Loucy (cell line): ENCODE data around the gene ACSBG1.

Source experiments
- H2AFZ ChIP-seq: fragments of 200-600 bp; sonication (generic); 2 replicates; pipeline ENCODE4 v1.6.0; 2016; ENCODE audit warnings: antibody characterized with exemption, mild to moderate bottlenecking, low read length, moderate library complexity
- H3F3A ChIP-seq: fragments of 200-600 bp; 2 replicates; pipeline ENCODE4 v1.6.0; 2016; ENCODE audit warnings: antibody characterized with exemption, low read depth, mild to moderate bottlenecking
- H3K27me3 ChIP-seq: fragments of 200-600 bp; sonication (generic); 2 replicates; pipeline ENCODE4 v1.6.1; 2014; ENCODE audit warnings: low read length, mild to moderate bottlenecking; ENCODE audit not compliant: insufficient read depth, poor library complexity, severe bottlenecking
- H3K36me3 ChIP-seq: fragments of 200-600 bp; sonication (generic); 2 replicates; pipeline ENCODE4 v1.6.1; 2016; ENCODE audit warnings: low read length; ENCODE audit not compliant: insufficient read depth
- H3K4me1 ChIP-seq: fragments of 200-600 bp; sonication (generic); 2 replicates; pipeline ENCODE4 v1.5.1; 2014; ENCODE audit warnings: low read length, mild to moderate bottlenecking; ENCODE audit not compliant: insufficient read depth, poor library complexity, severe bottlenecking
- H3K4me2 ChIP-seq: fragments of 200-600 bp; sonication (generic); 2 replicates; pipeline ENCODE4 v1.6.0; 2014; ENCODE audit warnings: antibody characterized with exemption, low read length, low read depth, mild to moderate bottlenecking; ENCODE audit not compliant: poor library complexity, severe bottlenecking
- H3K4me3 ChIP-seq: fragments of 200-600 bp; sonication (generic); 2 replicates; pipeline ENCODE4 v1.5.1; 2014; ENCODE audit warnings: low read length, mild to moderate bottlenecking, mixed read lengths; ENCODE audit not compliant: poor library complexity, severe bottlenecking
- H3K79me2 ChIP-seq: fragments of 200-600 bp; sonication (generic); 2 replicates; pipeline ENCODE4 v1.6.1; 2014; ENCODE audit warnings: low read length; ENCODE audit not compliant: insufficient read depth
- H3K9ac ChIP-seq: fragments of 200-600 bp; sonication (generic); 2 replicates; pipeline ENCODE4 v1.6.0; 2014; ENCODE audit warnings: mild to moderate bottlenecking, low read depth, low read length, moderate library complexity; ENCODE audit not compliant: poor library complexity, severe bottlenecking
- H3K9me2 ChIP-seq: fragments of 200-600 bp; sonication (generic); replicated peaks from 2 replicates; pipeline ENCODE4 v1.6.1; 2016; ENCODE audit warnings: low read depth, low read length, mixed read lengths
- H3K9me3 ChIP-seq: fragments of 200-600 bp; sonication (generic); 2 replicates; pipeline ENCODE4 v1.6.1; 2014; ENCODE audit warnings: mild to moderate bottlenecking, antibody characterized with exemption, low read length, low read depth; ENCODE audit not compliant: insufficient read depth
- H4K20me1 ChIP-seq: fragments of 200-600 bp; sonication (generic); 2 replicates; pipeline ENCODE4 v1.6.0; 2014; ENCODE audit warnings: antibody characterized with exemption, low read length, mild to moderate bottlenecking; ENCODE audit not compliant: insufficient read depth, poor library complexity, severe bottlenecking
- EZH2phosphoT487 ChIP-seq: fragments of 200-600 bp; IDR thresholded peaks from 2 replicates; pipeline ENCODE4 v1.6.1; 2018; ENCODE audit warnings: antibody characterized with exemption, mild to moderate bottlenecking, moderate library complexity, borderline replicate concordance
- TF ChIP-seq, protein P1 (sequence below): fragments of 200-600 bp; sonication (generic); conservative IDR thresholded peaks from 2 replicates; pipeline ENCODE4 v1.5.1; 2014; ENCODE audit warnings: mild to moderate bottlenecking, antibody characterized with exemption, low read length

ACSBG1 gene

DNA sequence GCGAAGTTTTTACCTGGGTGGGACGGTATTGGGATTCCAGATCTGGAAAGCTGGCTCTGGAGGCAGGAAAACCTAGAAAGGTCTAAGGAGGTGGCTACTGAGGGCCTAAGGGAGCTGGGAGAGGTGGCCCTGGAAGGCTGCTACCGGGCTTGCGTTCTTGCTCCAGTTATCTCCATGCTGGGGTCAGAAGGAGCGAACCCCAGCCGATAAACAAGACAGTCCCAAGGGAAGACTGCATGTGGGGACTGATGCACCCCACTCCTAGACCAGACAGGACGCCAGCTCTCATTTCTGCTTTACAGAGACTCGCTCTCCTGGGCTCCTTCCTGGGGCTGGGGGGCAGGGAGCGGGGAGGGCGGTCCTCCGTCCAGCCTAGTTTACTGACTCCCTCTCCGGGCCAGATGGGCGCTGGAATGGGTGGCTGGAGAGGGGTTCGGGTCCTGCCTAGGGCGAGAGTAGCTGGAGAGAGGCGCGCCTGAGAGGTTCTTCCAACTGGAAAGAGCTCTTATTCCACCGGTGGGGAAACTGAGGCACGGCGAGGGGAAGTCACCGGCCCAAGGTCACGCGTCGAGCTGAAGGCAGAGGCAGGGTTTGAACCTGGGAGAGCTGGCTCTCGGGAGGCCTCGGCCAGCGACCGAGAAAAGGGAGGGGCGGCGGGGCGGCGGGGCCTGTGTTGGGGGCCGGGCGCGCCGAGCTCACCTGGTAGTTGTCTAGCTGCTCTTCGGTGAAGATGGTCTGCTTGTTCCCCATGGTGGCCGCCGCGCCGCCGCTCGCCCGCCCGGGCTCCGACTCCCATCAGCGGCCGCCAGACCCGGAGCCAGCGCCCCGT, 103.7 kb downstream of the ACSBG1 start:
- Histone ChIP-seq H3K9me3 (no peaks in the 10 kb centered on the region), H3K79me2 (no peaks in the 10 kb centered on the region), H2AFZ (no peak overlapping the region), H3K4me3 (no peak overlapping the region), H3K36me3 (no peaks in the 10 kb centered on the region), H3K9ac (no peak overlapping the region), H3F3A (peaks cover 7% of the 10 kb centered on the region; the same call in 1 of the 2 replicates), H3K4me1 (peaks cover 17% of the 10 kb centered on the region), H4K20me1 (no peaks in the 10 kb centered on the region), H3K4me2 (no peak overlapping the region), H3K27me3 (no peaks in the 10 kb centered on the region), H3K9me2 (no peaks in the 10 kb centered on the region)
- no peak for TF ChIP-seq EZH2phosphoT487
- TF ChIP-seq, protein P1, sequence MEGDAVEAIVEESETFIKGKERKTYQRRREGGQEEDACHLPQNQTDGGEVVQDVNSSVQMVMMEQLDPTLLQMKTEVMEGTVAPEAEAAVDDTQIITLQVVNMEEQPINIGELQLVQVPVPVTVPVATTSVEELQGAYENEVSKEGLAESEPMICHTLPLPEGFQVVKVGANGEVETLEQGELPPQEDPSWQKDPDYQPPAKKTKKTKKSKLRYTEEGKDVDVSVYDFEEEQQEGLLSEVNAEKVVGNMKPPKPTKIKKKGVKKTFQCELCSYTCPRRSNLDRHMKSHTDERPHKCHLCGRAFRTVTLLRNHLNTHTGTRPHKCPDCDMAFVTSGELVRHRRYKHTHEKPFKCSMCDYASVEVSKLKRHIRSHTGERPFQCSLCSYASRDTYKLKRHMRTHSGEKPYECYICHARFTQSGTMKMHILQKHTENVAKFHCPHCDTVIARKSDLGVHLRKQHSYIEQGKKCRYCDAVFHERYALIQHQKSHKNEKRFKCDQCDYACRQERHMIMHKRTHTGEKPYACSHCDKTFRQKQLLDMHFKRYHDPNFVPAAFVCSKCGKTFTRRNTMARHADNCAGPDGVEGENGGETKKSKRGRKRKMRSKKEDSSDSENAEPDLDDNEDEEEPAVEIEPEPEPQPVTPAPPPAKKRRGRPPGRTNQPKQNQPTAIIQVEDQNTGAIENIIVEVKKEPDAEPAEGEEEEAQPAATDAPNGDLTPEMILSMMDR = no peak

DNA sequence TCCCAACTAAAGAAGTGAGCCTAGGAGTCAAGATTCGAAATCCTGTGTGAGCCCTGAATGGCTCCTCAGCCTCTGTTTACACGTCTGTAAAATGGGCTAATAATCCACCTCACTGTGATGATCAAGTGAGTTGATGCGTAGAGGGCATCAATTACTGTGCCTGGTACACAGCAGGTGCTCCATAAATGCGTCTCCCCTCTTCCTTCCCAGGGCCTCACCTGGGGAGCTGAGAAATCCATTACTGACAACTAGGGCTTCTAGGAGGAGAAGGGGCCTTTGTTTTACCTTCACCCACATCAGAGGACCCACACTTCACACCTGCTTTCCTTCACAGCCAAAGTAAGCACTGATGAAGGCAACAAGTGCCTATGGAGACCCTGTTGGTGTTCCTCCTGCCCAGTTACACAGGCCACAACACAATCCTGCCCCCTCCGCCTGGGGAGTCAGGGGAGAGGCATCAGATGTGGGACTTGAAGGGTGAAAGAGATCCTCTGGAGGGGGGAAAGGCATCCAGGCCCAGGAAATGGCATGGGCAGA, 104.5 kb downstream of the ACSBG1 start:
- Histone ChIP-seq H3K4me2 (no peak overlapping the region), H2AFZ (no peak overlapping the region; the same call in 1 of the 2 replicates), H3K9me2 (no peaks in the 10 kb centered on the region), H3F3A (peaks cover 7% of the 10 kb centered on the region; the same call in 1 of the 2 replicates), H4K20me1 (no peaks in the 10 kb centered on the region), H3K36me3 (no peaks in the 10 kb centered on the region), H3K9ac (no peak overlapping the region), H3K4me1 (peaks cover 17% of the 10 kb centered on the region), H3K4me3 (no peak overlapping the region), H3K9me3 (no peaks in the 10 kb centered on the region), H3K79me2 (no peaks in the 10 kb centered on the region), H3K27me3 (no peaks in the 10 kb centered on the region)
- TF ChIP-seq EZH2phosphoT487 = no peak
- TF ChIP-seq, protein P1 = no peak

DNA sequence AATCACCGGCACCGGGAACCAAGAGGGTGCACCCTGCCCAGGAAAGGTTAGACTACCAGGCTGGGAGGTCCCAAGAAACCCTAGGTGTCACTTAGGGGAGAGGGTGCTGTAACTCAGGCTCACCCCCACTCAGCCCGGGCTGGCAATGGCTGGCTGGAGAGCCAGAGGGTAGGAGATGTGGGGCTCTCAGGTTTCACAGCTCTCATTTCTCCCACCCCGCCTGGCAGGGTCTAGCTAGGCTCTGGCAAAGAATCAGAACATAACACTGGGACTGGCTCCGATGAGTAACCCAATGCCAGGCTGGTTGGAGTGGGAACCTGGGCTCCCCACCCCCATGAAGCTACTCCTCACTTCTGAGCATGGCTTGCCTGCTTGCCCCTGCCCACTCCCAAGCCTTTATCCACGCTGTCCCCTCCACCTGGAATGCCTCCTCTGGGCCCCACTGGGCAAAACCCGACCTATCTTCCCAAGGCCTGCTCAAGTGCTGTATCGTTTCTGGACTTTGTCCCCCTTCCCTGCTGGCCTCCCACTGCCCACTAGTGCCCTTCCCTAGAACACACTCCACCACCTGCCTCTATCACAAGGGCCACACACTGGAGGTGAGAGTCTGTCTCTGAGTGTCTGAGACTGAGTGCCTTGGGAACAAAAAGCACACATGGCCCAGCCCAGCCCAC, 105.2 kb downstream of the ACSBG1 start:
- no peaks in the 10 kb centered on the region for H3K9me3 ChIP-seq
- H3K9ac ChIP-seq = no peak overlapping the region
- H3K4me1 ChIP-seq = peaks cover 17% of the 10 kb centered on the region
- no peaks in the 10 kb centered on the region for H3K36me3 ChIP-seq
- H3K9me2 ChIP-seq = no peaks in the 10 kb centered on the region
- no peaks in the 10 kb centered on the region for H3K79me2 ChIP-seq
- H3K4me3 ChIP-seq = no peak overlapping the region
- TF ChIP-seq, protein P1 = no peak
- no peak for TF ChIP-seq EZH2phosphoT487
- H3K27me3 ChIP-seq = no peaks in the 10 kb centered on the region
- H3F3A ChIP-seq = peaks cover 7% of the 10 kb centered on the region; the same call in 1 of the 2 replicates
- H3K4me2 ChIP-seq = no peak overlapping the region
- no peak overlapping the region for H2AFZ ChIP-seq
- H4K20me1 ChIP-seq = no peaks in the 10 kb centered on the region
